ENCODE measurements around the gene RMND1. TPM values are rescaled to one million over a fixed set of nuclear protein-coding genes. Genes with fewer than 3 reads are reported as not detected.

The RMND1 gene
- total and polyA plus RNA-seq, 2 of the 13 experiments (the other 11 are each of a cell fraction or from before 2014, with no cell fraction given), result 34.0 to 72.5 TPM

DNA sequence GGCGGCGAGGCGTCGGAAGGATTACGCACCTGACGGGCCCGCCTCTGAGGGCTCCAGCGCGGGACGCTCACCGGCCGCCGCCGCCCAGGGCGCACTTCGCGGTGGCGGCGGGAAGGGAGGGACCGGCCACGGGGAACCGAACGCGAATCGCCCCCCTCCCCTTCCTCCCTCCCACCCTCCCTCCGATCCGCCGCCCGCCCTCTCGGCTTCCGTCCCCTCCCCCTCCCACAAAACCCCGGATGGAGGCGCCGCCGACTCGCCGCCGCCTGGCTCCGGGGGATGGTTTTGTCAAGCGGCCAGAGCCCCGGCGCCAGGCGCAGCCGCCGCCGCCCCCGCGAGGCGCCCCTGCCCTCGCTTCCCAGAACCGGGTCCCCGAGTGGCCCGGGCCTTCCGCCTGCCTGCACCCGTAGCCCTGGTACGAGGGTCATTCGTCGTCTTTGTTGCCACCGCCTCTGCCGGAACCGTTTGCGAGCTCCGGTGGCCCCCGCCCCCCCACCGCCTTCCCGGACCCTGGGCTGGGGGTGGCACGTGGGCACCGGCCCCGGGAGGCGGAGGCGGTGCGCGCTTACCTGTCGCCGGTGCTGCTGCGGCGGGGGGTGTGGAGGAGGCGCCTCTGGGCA is 61.0 kb downstream of the RMND1 start (continued):
- TF ChIP-seq AFF4 (CRISPR knock-in tag; IDR thresholded peaks at IDR 0.05) (no peak), MEIS1 (CRISPR knock-in tag; IDR thresholded peaks at IDR 0.05; ENCODE audit: borderline replicate concordance) (0 out of 2 replicates have a peak, but pooled peaks have one; percentile 15), SRY (CRISPR knock-in tag; IDR thresholded peaks at IDR 0.05) (peak; percentile 91), ZNF180 (CRISPR knock-in tag; IDR thresholded peaks at IDR 0.05; ENCODE audit: borderline replicate concordance, low read depth) (no peak), ZNF761 (CRISPR knock-in tag; conservative IDR thresholded peaks at IDR 0.05) (peak; percentile 71; the same call in 1 of the 2 replicates), HNF4A (CRISPR knock-in tag; IDR thresholded peaks at IDR 0.05) (no peak; the same call in 1 of the 2 replicates), ZNF878 (CRISPR knock-in tag; IDR thresholded peaks at IDR 0.05) (no peak), HCFC1 (IDR thresholded peaks at IDR 0.05; ENCODE audit: low read depth, low read length) (no peak), NONO (IDR thresholded peaks at IDR 0.05) (no peak), NONO (CRISPR knock-in tag; conservative IDR thresholded peaks at IDR 0.05) (no peak), SMAD1 (CRISPR knock-in tag; IDR thresholded peaks at IDR 0.05; ENCODE audit: borderline replicate concordance, low read depth) (no peak), ASH2L (IDR thresholded peaks at IDR 0.05; ENCODE audit: insufficient read length, low read depth, low read length) (peak; percentile 75), HNF4G (IDR thresholded peaks at IDR 0.05; ENCODE audit: borderline replicate concordance, low read depth, low read length) (no peak), HNF4G (CRISPR knock-in tag; IDR thresholded peaks at IDR 0.05; ENCODE audit: borderline replicate concordance, low read depth) (no peak)
- TF ChIP-seq, protein P1, sequence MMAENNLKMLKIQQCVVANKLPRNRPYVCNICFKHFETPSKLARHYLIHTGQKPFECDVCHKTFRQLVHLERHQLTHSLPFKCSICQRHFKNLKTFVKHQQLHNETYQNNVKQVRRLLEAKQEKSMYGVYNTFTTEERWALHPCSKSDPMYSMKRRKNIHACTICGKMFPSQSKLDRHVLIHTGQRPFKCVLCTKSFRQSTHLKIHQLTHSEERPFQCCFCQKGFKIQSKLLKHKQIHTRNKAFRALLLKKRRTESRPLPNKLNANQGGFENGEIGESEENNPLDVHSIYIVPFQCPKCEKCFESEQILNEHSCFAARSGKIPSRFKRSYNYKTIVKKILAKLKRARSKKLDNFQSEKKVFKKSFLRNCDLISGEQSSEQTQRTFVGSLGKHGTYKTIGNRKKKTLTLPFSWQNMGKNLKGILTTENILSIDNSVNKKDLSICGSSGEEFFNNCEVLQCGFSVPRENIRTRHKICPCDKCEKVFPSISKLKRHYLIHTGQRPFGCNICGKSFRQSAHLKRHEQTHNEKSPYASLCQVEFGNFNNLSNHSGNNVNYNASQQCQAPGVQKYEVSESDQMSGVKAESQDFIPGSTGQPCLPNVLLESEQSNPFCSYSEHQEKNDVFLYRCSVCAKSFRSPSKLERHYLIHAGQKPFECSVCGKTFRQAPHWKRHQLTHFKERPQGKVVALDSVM (CRISPR knock-in tag; IDR thresholded peaks at IDR 0.05), result no peak
- TF ChIP-seq, protein P2, sequence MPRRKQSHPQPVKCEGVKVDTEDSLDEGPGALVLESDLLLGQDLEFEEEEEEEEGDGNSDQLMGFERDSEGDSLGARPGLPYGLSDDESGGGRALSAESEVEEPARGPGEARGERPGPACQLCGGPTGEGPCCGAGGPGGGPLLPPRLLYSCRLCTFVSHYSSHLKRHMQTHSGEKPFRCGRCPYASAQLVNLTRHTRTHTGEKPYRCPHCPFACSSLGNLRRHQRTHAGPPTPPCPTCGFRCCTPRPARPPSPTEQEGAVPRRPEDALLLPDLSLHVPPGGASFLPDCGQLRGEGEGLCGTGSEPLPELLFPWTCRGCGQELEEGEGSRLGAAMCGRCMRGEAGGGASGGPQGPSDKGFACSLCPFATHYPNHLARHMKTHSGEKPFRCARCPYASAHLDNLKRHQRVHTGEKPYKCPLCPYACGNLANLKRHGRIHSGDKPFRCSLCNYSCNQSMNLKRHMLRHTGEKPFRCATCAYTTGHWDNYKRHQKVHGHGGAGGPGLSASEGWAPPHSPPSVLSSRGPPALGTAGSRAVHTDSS (CRISPR knock-in tag; conservative IDR thresholded peaks at IDR 0.05), result no peak
- TF ChIP-seq, protein P3, sequence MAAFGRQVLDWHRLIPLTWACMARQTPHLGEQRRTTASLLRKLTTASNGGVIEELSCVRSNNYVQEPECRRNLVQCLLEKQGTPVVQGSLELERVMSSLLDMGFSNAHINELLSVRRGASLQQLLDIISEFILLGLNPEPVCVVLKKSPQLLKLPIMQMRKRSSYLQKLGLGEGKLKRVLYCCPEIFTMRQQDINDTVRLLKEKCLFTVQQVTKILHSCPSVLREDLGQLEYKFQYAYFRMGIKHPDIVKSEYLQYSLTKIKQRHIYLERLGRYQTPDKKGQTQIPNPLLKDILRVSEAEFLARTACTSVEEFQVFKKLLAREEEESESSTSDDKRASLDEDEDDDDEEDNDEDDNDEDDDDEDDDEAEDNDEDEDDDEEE (CRISPR knock-in tag; IDR thresholded peaks at IDR 0.05), result peak; percentile 27; the same call in 1 of the 2 replicates
- TF ChIP-seq, protein P4, sequence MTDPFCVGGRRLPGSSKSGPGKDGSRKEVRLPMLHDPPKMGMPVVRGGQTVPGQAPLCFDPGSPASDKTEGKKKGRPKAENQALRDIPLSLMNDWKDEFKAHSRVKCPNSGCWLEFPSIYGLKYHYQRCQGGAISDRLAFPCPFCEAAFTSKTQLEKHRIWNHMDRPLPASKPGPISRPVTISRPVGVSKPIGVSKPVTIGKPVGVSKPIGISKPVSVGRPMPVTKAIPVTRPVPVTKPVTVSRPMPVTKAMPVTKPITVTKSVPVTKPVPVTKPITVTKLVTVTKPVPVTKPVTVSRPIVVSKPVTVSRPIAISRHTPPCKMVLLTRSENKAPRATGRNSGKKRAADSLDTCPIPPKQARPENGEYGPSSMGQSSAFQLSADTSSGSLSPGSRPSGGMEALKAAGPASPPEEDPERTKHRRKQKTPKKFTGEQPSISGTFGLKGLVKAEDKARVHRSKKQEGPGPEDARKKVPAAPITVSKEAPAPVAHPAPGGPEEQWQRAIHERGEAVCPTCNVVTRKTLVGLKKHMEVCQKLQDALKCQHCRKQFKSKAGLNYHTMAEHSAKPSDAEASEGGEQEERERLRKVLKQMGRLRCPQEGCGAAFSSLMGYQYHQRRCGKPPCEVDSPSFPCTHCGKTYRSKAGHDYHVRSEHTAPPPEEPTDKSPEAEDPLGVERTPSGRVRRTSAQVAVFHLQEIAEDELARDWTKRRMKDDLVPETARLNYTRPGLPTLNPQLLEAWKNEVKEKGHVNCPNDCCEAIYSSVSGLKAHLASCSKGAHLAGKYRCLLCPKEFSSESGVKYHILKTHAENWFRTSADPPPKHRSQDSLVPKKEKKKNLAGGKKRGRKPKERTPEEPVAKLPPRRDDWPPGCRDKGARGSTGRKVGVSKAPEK (CRISPR knock-in tag; IDR thresholded peaks at IDR 0.05; ENCODE audit: borderline replicate concordance), result no peak

Measured in HepG2 (cell line).